Mononuclear cell (primary cell): ENCODE measurements around the gene PDGFC. TPM values are rescaled to one million over a fixed set of nuclear protein-coding genes. Genes with fewer than 3 reads are reported as not detected.

Source experiments
- H3K27me3 ChIP-seq: 2 replicates; pipeline ENCODE4 v1.6.0; 2011; ENCODE audit warnings: low read length, control low read depth; ENCODE audit not compliant: insufficient read depth
- H3K4me1 ChIP-seq: 2 replicates; pipeline ENCODE4 v1.5.1; 2011; ENCODE audit warnings: mild to moderate bottlenecking, low read length, control low read depth; ENCODE audit not compliant: insufficient read depth
- H3K4me3 ChIP-seq: 2 replicates; pipeline ENCODE4 v1.5.1; 2011; ENCODE audit warnings: mild to moderate bottlenecking, low read length, moderate library complexity
- H3K9me3 ChIP-seq: 2 replicates; pipeline ENCODE4 v1.5.1; 2011; ENCODE audit warnings: low read depth, mild to moderate bottlenecking, control low read depth, low read length
- total RNA-seq: library from RNA; depleted of rRNA; stranded (reverse); fragments of >200 nt; gene quantifications from one replicate; pipeline ENCODE4 v1.2.3, GENCODE V29; 2012

Gene PDGFC
- total RNA-seq, 1 donor: 6.9 TPM

GRCh38 chr4:156786713-156787112 is 184.9 kb downstream of the PDGFC start:
- Histone ChIP-seq H3K9me3 (no peaks in the 10 kb centered on the region), H3K27me3 (no peaks in the 10 kb centered on the region), H3K4me1 (no peaks in the 10 kb centered on the region), H3K4me3 (no peak overlapping the region)

GRCh38 chr4:156784970-156785369 is 186.6 kb downstream of the PDGFC start:
- Histone ChIP-seq H3K4me3 (no peak overlapping the region), H3K9me3 (no peaks in the 10 kb centered on the region), H3K4me1 (no peaks in the 10 kb centered on the region), H3K27me3 (no peaks in the 10 kb centered on the region)

DNA sequence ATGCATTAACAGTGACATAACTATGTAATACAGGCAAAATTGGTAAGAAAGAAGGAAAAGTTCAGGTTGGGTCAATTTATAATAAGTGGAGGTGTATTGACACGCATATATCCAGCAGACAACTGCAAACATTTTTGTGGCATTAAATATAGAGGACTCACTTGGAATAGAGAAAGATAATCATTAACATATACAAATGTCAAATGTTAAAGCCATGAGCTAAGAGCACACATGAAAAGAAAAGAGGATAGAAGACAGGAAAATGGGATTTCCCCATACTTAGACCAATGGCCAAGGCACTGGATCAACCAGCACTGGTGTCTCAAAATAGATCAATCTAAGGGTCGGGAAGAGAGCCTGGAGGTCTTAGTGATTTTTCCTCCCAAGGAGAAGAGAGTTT is 187.6 kb downstream of the PDGFC start:
- Histone ChIP-seq H3K4me3 (no peak overlapping the region), H3K9me3 (no peaks in the 10 kb centered on the region), H3K27me3 (no peaks in the 10 kb centered on the region), H3K4me1 (no peaks in the 10 kb centered on the region)

GRCh38 chr4:156782491-156782890 is 189.1 kb downstream of the PDGFC start:
- H3K9me3 ChIP-seq: no peaks in the 10 kb centered on the region
- H3K4me1 ChIP-seq: no peaks in the 10 kb centered on the region
- no peak overlapping the region for H3K4me3 ChIP-seq
- H3K27me3 ChIP-seq: no peaks in the 10 kb centered on the region

DNA sequence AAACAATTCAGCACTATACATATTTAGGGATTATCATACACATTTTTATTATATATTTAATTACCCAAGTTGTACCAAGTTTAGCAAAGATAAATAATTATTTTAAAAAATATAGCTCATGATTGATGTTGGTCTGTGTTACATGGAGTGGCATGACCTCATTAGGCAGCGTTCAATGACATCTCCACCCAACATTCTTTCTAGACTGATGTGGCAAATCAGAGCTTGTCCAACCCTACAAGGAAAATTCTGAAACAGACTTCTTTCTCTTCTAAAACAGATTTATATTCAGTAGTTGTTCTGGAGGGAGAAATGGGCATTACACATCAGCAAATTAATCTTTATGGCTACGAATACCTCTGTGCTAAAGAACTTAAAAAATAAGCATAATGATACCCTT is 189.7 kb downstream of the PDGFC start:
- no peak overlapping the region for H3K4me3 ChIP-seq
- H3K4me1 ChIP-seq: no peaks in the 10 kb centered on the region

DNA sequence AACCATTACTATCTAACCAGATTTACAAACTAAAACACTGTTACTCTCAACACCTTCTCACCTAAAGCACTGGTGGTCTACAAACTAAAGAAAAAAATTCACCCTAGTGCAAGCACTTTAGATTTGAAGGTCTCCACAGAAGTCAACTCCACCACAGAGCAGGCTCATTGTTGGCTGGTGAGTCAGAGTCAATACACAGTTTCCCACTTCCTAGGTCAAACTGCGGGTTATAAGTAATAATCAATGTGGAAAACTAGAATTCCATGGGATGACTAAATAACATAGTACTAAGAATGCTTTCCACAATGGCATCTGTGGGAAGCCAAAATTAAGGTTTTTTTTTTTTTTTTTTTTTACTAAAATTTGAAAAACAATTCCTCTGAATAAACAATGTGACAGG is 191.8 kb downstream of the PDGFC start:
- Histone ChIP-seq H3K4me1 (peaks cover 12% of the 10 kb centered on the region), H3K4me3 (no peak overlapping the region), H3K9me3 (no peaks in the 10 kb centered on the region)

More for the DNA sequence above, 189.7 kb downstream of the PDGFC start:
- Histone ChIP-seq H3K9me3 (no peaks in the 10 kb centered on the region), H3K27me3 (no peaks in the 10 kb centered on the region)

DNA sequence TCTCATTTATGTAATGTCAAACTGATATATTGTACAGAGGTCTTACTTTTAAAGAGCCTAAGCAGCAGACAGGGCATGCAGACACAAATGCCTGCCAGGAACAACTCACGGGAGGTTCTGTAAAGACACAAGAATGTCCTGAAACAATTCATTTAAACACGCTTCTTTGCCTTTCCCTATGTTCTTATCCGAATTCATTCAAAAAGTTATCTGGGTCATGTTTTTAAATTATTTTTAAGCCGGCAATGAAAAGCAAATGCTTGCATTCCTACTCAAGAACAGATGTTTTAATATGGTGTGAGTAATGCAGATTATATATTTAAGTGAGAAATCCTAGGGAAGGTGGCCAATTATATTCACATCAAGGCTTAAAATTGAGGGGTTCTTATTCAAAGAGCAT is 192.6 kb downstream of the PDGFC start:
- Histone ChIP-seq H3K4me1 (peaks cover 12% of the 10 kb centered on the region), H3K9me3 (no peaks in the 10 kb centered on the region)

More for the DNA sequence above, 191.8 kb downstream of the PDGFC start:
- no peaks in the 10 kb centered on the region for H3K27me3 ChIP-seq

GRCh38 chr4:156778606-156779005 is 193.0 kb downstream of the PDGFC start:
- no peaks in the 10 kb centered on the region for H3K9me3 ChIP-seq
- no peaks in the 10 kb centered on the region for H3K27me3 ChIP-seq
- no peak overlapping the region for H3K4me3 ChIP-seq
- H3K4me1 ChIP-seq: peaks cover 12% of the 10 kb centered on the region

More for the DNA sequence above, 192.6 kb downstream of the PDGFC start:
- Histone ChIP-seq H3K27me3 (no peaks in the 10 kb centered on the region), H3K4me3 (no peak overlapping the region)

GRCh38 chr4:156778093-156778492 is 193.5 kb downstream of the PDGFC start:
- Histone ChIP-seq H3K9me3 (no peaks in the 10 kb centered on the region), H3K4me3 (no peak overlapping the region), H3K27me3 (no peaks in the 10 kb centered on the region), H3K4me1 (peaks cover 12% of the 10 kb centered on the region)

DNA sequence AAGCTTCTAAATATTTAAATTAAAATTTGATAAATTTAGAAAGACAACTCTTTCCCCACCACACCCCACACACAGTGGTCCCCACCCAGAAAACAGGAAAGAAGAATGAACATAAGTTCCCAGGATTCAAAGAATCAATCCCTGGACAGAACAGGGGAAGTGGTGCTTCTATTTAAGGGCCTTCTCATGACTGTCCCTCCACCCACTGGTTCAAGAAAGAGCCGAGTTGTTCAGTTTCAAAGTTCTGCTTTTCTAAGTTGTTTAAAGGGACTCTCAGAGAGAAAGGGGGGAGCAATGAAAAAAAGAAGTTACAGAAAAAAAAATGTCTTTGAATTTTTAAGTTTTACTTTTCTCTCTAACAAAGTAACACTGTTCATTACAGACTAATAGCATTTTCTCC is 195.8 kb downstream of the PDGFC start:
- H3K9me3 ChIP-seq: no peaks in the 10 kb centered on the region
- no peak overlapping the region for H3K4me3 ChIP-seq
- H3K27me3 ChIP-seq: no peaks in the 10 kb centered on the region
- H3K4me1 ChIP-seq: peaks cover 12% of the 10 kb centered on the region

GRCh38 chr4:156774422-156774821 is 197.2 kb downstream of the PDGFC start:
- Histone ChIP-seq H3K27me3 (no peaks in the 10 kb centered on the region), H3K4me1 (peaks cover 12% of the 10 kb centered on the region), H3K4me3 (no peak overlapping the region), H3K9me3 (no peaks in the 10 kb centered on the region)

DNA sequence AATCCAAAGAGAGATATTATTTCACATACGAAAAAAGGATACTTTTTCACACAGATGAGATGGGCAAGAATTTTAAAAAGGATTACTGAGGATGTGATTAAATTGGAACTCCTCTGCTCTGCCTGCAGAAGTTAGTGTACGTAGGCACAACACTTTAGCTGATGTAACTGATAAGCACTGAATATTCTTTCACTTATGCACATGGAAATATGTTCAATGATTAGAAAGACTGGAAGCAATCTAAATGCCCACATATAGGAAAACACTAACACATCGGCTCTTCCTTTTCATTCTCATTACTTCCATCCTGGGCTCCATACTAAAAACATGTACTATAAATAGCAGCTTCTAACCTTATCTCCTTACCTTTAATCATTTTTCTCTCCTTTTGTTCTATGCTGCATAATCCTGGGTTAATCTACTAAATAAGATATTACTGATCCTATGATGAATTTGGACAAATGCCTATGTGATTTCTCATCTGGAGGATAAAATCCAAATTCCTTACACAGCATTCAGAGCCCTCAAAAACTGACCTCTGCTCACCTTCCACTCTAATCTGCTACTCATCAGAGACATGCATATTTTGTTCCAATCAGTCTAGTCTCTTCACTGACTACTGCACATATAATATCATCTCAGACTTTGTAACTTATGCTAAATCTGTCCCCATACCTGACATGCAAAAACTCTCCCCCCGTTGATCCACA is 197.8 kb downstream of the PDGFC start:
- H3K4me3 ChIP-seq: no peak overlapping the region
- H3K9me3 ChIP-seq: no peaks in the 10 kb centered on the region
- H3K4me1 ChIP-seq: peaks cover 12% of the 10 kb centered on the region
- no peaks in the 10 kb centered on the region for H3K27me3 ChIP-seq

DNA sequence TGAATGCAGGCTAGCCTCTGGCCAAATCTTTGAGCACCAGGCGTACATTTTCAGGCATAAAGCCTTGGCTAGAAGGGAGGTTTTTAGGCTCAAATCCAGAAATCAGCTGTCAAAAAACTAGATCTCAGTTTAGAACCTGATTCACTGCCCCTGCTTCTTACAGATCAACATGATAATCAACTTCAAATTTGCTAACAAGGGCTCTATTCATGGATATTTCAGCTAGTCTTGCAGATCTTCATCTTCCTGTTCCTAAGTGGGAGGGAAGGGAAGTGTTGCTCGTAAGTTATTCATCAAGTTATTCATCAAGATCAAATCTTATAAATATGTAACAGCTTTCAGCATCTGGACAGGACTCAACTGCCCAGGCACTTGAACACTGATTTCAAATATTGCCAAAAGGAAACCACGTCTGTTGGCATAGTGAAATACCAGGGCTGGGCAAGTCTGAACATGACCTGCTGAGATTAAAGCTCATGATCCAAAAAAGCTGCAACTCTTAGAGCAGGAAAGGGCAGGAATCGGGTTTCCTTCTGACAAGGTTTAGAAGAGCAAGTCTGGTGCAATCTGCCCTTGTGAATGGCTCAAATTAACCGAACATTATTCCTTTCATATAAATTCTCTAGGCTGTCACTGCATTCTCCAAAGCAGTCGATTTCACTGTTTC is 200.3 kb downstream of the PDGFC start:
- H3K4me1 ChIP-seq: peaks cover 8% of the 10 kb centered on the region
- no peaks in the 10 kb centered on the region for H3K9me3 ChIP-seq
- no peaks in the 10 kb centered on the region for H3K27me3 ChIP-seq
- H3K4me3 ChIP-seq: no peak overlapping the region

DNA sequence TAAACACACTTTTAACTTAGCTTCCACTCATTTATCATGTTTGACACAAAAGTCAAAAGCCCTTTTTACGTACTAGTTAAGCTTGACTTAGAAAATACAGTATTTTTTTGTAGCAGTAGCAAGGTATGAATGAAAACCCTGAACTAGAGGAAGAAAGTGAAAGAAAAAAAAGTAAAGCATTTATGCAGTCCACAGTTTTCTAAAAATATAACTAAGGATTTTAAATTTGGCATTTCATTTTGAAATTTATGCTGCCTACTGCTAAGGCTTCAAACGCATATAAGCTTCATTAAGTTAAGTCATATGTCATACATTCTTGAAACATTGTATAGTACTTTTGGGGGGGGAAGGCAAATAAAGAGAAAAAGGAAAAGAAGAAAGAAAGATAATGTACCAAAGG is 201.5 kb downstream of the PDGFC start:
- H3K27me3 ChIP-seq: no peaks in the 10 kb centered on the region
- H3K4me3 ChIP-seq: no peak overlapping the region
- H3K9me3 ChIP-seq: no peaks in the 10 kb centered on the region
- no peaks in the 10 kb centered on the region for H3K4me1 ChIP-seq

DNA sequence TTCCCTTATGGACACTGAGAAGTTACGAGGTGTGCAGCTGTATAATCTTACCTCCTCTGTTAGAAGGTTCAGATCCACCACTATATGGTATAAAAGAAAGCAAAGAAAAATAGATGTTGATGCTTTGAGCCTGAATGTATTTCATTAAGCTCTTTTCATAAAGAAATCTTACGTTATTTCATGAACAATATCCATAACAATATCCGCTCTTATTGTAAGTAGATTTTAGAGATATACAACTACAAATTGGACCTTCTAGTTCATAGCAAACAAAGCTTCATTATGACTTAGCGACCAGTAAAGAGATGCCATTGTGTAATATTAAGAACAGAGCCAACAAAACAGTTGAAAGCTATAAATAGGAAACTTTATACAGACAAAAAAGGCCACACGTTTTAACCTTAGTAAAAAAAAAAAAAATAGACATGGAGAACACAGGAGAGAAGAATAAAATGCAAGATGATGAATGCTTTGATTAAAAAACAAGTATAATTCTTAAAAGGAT is 203.6 kb downstream of the PDGFC start:
- no peak overlapping the region for H3K4me3 ChIP-seq
- no peaks in the 10 kb centered on the region for H3K9me3 ChIP-seq
- no peaks in the 10 kb centered on the region for H3K27me3 ChIP-seq
- H3K4me1 ChIP-seq: no peaks in the 10 kb centered on the region

- Histone ChIP-seq H3K4me3 (no peak overlapping the region), H3K27me3 (no peaks in the 10 kb centered on the region), H3K9me3 (no peaks in the 10 kb centered on the region)
Observed at GRCh38 chr4:156766846-156767245, 204.8 kb downstream of the PDGFC start.

More at GRCh38 chr4:156766846-156767245, 204.8 kb downstream of the PDGFC start:
- no peaks in the 10 kb centered on the region for H3K4me1 ChIP-seq
